ENCODE results near the gene GPR89A.
A peak's percentile ranks its signal among the peaks of the same experiment; 100 is the strongest.
"Not testable (repeated sequence)": the region's sequence is repeated elsewhere in the genome, so short reads cannot be mapped to it uniquely, and the experiment has no call there.

The GPR89A gene

DNA sequence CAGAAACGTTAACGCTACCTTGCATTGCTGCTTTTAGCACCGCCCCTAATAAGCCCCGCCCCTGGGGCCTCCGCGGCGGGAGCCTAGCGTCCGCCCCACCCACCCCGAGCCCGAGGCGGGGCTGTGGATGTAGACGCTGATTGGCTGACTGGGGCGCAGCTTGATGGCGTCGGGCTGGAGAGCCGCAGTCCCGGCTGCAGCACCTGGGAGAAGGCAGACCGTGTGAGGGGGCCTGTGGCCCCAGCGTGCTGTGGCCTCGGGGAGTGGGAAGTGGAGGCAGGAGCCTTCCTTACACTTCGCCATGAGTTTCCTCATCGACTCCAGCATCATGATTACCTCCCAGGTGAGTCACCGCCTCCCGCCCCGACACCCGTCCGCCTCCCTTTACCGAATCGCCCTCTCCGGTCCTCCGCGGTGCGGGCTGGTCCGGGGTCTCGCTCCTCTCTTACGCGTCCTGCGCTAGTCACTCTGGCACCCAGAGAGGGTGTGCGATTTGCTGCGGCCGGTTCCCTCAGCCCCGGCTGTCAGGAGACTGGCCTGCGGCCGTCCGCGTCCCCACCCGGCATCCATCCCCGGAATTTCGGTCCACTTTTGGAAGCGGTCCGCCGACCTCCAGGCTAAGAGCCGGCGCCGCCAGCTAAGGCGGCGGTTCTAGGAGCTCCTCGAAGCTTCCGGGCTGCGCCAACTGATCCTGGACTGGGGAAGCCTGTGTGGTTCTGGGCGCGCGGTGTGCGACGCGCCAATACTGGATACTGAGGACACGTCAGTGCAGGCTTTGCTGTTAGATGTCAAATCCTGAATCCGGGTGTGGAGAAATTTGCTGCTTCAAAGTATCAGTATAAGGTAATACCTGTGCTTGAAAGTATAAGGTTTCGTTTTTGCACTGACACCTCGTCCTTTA lies at the start of gene GPR89A:
Gene GPR89A (plus strand): TSS at position 156 of the 901 bp plus-strand sequence. CDS start 146 bp downstream, at position 302.
- peak; percentile 97 for DNase-seq

DNA sequence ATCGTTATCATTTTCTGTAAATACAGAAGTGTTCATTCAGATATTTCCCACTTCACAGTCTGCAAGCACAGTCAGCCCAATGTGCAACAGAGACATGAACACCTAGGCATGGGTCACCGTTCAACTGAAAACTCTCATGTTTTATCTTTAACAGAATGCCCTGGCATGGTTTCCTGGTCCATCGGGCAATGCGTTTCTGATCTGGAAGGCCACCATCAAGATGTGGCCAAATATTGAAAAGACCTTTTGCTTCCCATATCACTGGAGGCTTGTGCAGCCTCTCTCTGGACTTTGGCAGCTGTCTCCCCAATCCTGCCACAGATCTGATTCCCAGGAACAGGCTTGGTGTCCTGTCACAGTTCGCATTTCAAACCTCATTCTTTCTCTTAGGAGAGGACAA lies 21.0 kb upstream of the GPR89A start:
- not testable (repeated sequence) for DNase-seq

DNA sequence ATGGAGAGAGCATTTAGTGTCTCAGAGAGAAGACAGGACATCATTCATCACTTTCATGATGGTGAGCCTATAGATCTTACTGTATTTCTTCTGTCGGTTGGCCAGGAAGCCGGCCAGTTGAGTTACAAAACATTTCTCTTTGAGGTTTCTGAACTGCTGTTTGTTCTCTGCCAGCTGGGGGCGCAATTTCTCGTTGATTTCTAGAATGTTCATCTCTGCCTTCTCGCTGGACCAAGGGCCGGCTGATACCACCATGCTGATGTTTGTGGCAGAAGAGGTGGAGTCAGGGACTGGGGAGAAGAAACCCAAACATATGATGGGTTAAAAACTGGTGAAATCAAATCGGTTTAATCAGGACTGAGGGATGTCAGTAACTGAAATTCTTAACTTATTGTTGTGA lies 17.0 kb upstream of the GPR89A start:
- DNase-seq = peak; percentile 77

DNA sequence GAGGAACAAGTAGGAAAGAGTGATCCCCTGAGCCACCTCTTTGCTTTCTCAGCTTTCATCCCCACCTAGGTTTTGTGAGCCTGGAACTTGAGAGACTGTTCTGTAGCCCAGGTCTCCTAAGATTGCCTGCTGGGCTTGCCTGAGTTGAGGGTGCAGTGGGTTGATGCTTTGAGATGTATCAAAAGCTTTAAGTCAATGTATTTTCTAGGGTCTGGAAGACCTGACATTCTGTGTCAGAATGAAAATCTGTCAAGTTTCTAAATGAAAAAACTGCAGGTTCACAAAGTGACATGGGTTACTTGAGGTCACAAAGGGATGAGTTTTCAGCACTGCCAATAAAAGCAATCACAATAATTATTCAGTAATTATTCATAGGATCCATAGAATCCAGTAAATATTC lies 15.4 kb upstream of the GPR89A start:
- DNase-seq = not testable (repeated sequence)

DNA sequence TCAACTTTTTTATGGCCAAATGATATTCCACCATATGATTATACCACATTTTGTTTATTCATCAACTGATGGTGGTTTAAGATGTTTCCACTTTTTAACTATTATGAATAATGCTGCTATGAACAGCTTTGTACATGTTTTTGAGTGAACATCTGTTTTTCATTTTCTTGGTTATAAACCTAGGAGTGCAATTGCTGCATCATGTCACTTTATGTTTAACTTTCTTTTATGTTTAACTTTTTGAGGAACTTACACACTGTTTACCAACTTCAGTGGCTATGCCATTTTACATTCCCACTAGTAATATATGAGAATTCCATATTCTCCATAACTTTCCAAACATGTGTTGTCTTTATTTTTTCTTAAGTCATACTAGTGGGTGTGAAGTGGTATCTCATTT lies 12.4 kb upstream of the GPR89A start:
- not testable (repeated sequence) for DNase-seq

DNA sequence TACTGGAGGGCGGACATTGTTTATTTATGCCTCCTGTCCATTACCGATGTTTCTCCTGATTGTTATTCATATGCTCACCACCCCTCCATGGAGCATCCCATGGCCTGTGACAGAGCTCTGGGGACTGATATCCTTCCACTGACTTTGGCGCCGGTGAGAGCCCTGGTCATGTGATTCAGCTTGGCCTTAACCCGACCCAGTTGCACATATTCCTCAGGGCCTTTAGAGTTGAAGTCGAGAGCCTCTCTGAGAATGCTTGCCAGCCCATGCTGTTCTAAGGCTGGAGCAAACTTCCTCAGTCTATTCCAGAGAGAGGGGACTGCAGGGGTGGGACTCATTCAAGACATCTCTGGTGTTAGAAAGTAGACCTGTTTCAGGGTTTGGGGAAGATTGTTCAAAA lies 11.6 kb upstream of the GPR89A start:
- DNase-seq = not testable (repeated sequence)

DNA sequence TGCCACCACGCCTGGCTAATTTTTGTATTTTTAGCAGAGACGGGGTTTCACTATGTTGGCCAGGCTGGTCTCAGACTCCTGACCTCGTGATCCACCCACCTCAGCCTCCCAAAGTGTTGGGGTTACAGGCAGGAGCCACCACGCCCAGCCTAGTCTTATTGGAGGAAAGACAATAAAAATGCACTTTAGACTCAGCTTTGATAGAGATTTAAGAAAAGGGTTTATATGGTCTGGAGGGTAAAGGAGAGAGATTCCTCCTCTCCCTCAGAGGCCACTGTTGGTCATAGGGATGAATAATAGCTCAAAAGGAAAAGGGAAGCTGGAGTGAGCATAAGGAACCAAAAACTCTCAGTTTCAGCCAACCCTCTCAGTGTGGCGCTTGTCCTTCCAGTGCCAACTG lies 8.4 kb upstream of the GPR89A start:
- not testable (repeated sequence) for DNase-seq

DNA sequence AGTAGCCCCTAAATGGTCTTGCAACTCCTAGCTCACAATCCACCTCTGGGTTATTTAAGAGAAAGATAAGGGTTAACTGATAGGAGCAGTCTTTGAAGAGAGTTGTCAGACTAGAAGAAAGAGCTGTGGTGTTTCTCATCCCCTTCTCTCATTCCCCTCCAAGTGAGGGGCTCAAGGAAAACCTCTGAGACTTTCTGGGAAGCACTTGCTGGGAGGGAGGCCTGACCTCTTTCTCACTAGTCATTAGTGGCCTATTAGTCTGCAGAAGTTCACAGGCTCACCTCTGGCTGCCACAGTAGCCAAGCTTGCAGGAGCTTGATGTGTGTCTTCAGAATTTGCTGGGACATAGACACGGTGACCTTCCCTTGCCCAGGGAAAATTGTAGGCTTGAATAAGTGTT lies 6.2 kb upstream of the GPR89A start:
- no peak for DNase-seq

DNA sequence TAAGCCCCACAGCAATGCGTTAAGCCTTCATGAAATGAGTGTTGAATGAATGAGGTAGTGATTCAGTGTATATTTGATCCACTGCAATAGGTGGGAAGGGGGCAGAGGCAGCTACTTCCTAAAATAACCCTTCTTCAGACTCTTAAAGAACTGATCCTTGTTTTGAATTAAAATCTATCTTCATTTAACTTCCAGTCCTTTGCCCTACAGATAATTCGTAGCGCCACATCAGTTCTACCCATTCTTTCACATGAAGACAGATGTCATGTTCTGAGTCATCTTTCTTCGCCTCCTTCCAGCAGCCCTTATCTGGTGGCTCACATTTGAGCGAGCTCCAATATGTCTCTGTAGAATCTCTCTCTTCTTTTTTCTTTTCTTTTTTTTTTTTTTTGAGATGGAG lies 948 bp upstream of the GPR89A start:
- DNase-seq = not testable (repeated sequence)

DNA sequence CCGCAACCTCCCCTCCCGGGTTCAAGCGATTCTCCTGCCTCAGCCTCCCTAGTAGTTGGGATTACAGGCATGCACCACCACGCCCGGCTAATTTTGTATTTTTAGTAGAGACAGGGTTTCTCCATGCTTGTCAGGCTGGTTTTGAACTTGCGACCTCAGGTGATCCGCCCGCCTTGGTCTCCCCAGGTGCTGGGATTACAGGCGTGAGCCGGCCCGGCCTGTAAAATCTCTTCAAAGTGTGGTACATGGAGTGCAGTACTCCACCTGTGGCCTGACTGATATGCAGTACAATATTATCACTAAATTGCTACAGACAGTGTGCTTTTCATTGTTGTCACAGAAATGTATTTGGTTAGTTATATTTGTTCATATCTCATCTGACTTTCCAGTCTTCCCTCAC lies 499 bp upstream of the GPR89A start:
- not testable (repeated sequence) for DNase-seq

DNA sequence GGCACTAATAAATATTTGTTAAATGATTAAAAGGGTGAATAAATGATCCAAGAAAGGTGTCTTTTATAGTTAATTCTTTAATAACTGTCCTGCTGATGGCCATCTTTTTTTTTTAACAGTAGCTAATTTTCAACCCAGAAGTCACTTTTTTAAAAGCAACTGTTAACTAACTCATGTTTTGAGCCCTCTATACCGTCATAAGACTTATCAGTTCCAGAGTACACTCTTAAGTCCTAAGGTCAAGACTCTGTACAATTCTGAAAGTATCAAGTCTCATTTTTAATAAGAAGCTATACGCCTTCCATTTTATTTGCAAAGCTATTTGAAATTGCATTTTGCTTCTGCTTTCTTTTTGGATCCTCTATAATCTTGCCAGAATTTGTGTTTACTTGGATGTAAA lies 3.0 kb downstream of the GPR89A start:
- DNase-seq = not testable (repeated sequence)

DNA sequence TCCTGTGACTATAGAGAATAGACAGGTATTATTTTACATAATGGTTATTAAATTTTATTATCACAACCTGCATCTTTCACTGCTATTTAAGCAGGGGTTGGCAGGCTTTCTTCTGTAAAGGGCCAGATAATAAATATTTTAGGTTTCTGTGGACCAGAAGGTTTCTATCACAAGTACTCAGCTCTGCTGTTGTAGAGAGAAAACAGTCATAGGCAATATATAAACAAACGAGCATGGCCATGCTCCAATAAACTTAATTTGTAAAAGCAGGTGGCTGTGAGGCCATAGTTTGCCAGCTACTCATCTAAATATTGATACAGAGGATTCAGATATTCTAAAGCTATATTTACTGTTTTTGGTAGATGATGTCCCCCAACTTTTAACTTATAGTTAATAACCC lies 12.3 kb downstream of the GPR89A start:
- not testable (repeated sequence) for DNase-seq

DNA sequence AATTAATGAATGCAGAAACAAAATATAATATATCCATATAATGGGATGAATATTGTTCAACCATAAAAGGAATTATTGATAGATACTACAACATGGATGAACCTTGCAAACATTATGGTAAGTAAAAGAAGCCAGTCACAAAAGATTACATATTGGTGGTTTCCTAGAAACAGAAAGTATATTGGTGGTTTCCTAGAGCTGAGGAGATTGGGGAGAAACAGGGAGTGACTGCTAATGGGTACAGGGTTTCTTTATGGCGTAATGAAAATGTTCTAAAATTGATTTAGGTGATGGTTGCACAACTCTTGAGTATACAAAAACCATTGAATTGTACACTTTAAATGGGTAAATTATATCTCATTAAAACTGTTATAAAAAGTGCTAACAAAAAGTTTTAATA lies 14.4 kb downstream of the GPR89A start:
- DNase-seq = not testable (repeated sequence)

DNA sequence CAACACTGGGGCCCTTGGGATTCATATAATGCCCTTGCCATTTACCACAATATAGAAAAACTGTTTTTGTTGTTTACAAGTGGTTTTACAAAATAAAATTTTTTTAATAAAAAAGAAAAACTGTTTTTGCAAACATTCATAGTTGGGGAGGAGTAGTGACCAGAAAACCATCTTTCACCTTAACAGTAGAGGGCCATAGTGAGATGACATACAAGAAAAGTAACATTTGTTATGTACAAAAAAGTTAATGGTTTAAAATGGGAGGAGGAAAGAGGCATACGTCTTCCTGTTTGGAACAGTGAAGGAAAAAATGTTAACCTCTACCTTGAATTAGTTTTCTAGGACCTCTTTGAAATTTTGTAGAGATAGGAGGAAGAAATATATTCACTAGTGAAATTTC lies 28.4 kb downstream of the GPR89A start:
- not testable (repeated sequence) for DNase-seq

DNA sequence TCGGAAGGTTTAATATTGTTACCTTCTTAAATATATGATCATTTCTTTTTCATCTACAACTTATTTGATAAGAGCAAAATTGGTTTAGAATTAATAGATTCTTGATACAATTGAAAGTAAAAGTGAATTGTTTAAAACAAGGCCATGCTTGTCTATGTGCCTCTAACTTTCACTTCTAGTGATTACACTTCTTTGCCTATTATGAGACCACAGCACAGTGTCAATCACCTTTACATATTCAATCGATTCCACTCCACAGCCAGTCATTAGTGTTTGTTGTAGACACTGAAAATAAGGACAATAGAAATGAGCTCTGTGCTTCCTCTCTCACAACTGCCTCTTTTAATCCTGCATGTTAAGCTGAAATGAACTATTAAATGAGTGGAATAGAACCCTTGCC lies 34.1 kb downstream of the GPR89A start:
- DNase-seq = not testable (repeated sequence)

DNA sequence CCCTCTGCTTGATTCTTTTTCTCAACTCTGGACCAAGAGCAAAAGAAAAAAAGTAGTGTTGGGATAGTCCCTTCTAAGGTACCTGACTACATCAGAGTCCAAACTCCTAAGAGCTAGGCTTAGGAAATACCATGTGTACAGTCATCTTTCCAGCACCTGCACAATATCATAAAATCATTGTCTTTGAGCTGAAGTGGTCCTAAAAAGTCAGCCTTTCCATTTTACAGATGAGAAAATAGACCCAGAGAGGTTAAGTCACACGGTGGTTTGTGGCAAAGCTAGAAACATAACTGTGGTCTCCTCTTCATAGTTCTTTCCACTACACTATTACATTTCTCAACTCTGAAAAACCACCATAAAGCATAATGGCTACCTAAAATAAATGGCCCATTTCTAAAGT lies 36.2 kb downstream of the GPR89A start:
- not testable (repeated sequence) for DNase-seq

DNA sequence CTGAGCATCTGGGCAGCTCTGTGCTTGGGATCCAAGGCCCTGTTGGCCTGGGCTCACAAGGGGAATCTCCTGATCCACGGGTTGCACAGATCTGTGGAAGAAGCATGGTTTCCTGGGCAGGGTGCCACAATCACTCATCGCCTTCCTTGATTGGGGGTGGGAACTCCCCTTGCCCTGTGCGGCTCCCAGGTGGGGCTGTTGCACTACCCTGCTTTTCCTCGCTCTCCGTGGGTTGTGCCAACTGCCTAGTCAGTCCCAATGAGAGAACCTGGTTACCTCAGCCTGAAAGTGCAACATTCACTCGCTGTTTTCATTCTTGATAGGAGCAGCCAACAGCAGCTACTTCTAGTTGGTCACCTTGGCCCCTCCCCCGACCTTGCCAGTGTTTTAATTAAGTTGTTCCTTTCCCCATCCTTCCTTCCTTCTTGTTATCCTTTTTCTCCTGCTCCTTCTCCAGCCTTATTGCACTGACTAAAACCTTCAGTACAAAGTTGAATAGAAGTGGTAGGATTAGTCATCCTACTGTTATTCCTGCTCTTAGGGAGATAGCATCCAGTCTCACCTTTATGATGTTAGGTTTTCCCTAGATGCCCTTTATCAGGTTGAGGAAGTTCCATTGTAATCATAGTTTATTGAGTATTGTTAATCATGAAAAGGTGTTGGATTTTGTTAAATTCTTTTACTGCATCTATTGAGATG lies 48.6 kb downstream of the GPR89A start:
- not testable (repeated sequence) for DNase-seq

DNA sequence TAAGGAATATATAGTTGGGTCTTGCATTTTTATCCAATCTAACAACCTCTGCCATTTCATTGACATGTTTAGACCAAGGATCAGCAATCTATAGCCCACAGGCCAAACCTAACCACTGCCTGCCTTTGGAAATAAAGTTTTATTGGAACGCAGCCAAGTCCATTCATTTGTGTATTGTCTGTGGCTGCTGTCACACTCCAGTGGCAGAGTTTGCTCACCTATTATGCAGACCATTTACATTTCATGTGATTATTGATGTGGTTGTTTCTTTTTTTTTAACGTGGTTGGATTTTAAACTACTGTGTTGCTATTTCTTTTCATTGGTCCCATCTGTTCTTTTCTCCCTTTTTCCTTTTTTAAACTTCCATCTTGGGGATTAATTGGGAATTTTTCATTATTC lies 54.7 kb downstream of the GPR89A start:
- DNase-seq = not testable (repeated sequence)

DNA sequence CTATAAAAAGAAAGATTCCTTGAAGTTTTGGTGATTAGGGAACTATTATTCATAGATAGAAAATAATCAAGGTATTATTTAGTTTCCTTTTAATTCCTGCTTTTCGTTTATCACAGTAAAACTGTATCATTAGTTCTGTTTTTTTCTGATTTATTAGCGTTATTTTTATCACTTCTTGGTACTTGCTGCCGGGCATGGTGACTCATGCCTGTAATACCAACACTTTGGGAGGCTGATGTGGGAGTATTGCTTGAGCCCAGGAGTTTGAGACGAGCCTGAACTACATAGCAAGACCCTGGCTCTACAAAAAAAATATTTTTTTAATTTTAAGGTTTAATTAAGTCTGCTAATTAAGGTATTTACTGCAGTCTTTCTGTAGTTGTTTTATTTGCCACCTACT lies 57.2 kb downstream of the GPR89A start:
- DNase-seq = not testable (repeated sequence)

DNA sequence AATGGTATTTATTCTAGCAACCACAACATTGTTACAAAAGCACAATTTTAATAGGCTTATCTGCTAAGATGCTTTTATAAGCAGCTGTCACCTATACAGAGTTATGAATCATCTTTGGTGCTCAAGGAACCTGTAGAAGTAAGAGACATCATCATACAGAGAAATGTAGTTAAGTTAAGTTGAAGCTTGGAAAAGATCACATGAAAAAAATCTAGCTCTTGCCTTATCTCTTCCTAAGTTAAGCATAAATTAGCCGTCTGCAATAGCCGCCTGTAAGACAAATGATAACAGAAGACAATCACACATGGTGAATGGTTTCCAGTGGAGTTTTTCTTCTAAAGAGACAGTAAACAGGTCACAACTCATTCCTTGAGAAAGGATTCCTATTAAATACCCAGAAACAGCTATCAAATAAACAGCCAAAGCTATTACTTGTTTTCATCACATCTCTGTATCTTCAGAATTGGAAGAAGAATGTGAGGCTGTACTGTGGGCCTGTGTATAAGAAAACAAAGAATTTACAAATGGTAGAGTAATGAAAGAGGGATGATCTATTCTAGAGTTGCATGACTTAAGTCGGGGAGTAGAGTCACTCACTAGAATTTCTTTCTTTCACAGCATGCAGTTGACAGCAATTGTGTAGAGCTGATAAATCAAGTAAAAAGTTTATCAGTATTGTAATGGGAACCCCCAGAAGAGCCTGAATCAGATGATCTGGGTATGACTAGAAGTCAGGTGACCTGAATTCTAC lies 63.4 kb downstream of the GPR89A start:
- DNase-seq = not testable (repeated sequence)

DNA sequence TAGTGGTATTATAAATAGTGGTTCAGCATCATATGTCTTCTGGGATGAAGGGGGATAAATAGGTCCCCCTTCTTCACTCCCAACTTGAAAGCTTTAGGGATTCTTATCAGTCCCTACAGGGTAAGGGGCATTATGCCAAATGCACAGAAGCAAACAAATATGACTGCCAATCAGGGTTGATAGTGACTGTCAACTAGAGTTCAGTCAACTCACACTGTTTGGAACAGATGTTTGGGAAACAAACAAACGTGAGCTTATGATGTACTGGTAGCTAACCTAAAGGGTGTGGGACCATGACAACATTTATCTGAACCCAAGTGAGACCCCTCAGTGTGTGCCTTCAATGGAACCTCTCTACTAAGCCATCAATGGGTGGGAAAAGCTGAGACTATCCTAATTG lies 65.4 kb downstream of the GPR89A start:
- DNase-seq = not testable (repeated sequence)

DNA sequence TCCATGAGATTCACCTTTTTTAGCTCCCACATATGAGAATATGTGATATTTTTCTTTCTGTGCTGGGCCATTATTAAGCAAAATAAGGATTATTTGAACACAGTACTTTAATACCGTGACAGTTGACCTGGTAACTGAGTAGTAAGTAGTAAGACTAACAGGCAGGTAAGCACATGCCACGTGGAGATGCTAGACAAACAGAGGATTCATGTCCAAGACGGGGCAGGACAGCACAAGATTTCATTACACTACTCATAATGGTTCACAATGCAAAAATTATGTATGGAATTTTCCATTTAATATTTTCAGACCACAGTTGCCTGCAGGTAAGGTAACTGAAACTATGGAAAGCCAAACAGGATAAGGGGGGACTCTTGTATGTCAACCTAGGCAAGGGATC lies 77.1 kb downstream of the GPR89A start:
- DNase-seq = not testable (repeated sequence)

DNA sequence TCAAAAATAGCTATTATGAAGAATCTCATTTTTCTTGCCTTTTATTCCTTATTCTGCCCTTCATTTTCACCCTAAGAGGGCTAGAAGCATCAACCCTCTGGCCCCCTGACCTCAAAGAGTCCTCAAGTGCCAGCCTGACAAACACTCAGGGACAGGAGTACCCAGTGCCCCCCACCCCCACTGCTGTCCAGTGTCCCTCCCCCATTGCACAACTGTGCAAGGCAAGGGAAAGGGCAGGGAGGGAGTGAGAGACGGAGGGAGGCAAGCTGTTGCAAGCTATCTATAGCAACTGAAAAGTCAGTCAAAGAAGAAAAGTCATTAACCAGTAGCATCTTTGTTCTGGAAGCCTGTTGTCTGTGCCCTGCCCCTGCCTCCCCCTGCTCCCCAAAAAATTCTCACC lies 78.3 kb downstream of the GPR89A start:
- DNase-seq = not testable (repeated sequence)
